ENCODE measurements around the gene TM9SF4.

The TM9SF4 gene

DNA sequence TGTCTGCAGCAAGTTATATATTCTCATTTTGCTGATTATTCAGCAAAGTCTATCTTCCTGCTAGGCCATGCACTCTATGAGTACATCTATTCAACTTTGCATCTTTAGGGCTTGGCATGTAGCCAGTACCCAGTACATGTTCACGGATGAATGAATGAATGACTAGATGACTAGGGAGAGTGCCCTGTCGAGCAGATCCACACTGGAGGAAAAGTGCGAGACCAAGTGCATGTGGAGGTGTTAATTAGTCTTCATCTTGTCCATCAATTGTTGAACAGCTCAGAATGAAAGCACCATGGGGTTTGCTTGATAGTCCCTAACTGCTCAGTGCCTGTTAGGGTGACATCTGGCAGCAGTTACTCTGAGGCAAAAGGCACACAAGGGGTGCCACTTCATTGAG is 30.4 kb downstream of the TM9SF4 start:
- Histone ChIP-seq H3K4me1 (ENCODE audit: control insufficient read depth, insufficient read depth, low read length) (no peaks in the 10 kb centered on the region), H3K27me3 (ENCODE audit: control insufficient read depth, insufficient read depth, low read length, poor library complexity, severe bottlenecking) (no peaks in the 10 kb centered on the region), H3K27ac (ENCODE audit: insufficient read depth, low read depth, low read length, poor library complexity, severe bottlenecking) (no peak overlapping the region), H3K4me3 (ENCODE audit: insufficient read depth, low read depth, low read length) (no peak overlapping the region), H3K36me3 (ENCODE audit: control insufficient read depth, insufficient read depth, low read length) (peaks cover 50% of the 10 kb centered on the region), H3K9me3 (ENCODE audit: control insufficient read depth, low read length) (no peaks in the 10 kb centered on the region)
- WGBS, 2 experiments = 93 to 95% methylated on average over 3 of the region's 3 CpGs

DNA sequence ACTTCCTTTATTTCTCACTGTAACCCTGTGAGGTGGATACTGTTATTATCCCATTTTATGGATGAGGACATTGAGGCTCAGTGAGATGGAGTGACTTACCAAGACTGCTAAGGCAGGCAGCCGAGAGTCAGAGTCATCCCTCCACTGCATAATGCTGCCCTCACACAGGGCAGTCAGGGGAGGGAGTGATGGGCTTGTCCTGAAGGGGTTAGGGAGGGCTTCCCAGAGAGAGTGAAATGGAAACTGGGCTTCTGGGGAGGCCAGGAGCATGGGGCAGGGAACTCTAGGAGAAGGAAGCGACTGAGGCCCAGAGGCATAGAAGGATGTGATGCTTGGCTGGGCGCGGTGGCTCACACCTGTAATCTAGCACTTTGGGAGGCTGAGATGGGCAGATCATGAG is 31.1 kb downstream of the TM9SF4 start:
- H3K4me3 ChIP-seq (ENCODE audit: insufficient read depth, low read depth, low read length) = no peak overlapping the region
- no peaks in the 10 kb centered on the region for H3K9me3 ChIP-seq (ENCODE audit: control insufficient read depth, low read length)
- WGBS, 2 experiments = 92 to 99% methylated on average over 4 of the region's 4 CpGs
- no peaks in the 10 kb centered on the region for H3K4me1 ChIP-seq (ENCODE audit: control insufficient read depth, insufficient read depth, low read length)
- H3K27me3 ChIP-seq (ENCODE audit: control insufficient read depth, insufficient read depth, low read length, poor library complexity, severe bottlenecking) = no peaks in the 10 kb centered on the region
- no peak overlapping the region for H3K27ac ChIP-seq (ENCODE audit: insufficient read depth, low read depth, low read length, poor library complexity, severe bottlenecking)
- peaks cover 57% of the 10 kb centered on the region for H3K36me3 ChIP-seq (ENCODE audit: control insufficient read depth, insufficient read depth, low read length)

DNA sequence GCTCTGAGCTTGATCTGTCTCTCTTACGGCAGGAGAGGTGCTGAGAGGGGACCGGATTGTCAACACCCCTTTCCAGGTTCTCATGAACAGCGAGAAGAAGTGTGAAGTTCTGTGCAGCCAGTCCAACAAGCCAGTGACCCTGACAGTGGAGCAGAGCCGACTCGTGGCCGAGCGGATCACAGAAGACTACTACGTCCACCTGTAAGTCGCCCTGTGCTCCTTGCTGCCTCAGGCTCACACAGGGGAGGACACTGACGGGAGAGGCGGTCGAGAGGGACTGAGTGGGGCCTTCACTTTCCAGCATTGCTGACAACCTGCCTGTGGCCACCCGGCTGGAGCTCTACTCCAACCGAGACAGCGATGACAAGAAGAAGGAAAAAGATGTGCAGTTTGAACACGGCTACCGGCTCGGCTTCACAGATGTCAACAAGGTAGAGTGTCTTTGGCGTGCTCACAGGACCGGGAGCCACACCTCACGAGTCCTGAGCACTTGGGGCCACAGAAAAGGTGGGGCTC is 32.0 kb downstream of the TM9SF4 start:
- H3K27ac ChIP-seq (ENCODE audit: insufficient read depth, low read depth, low read length, poor library complexity, severe bottlenecking) = no peak overlapping the region
- WGBS, 2 experiments = 96 to 97% methylated on average over 21 of the region's 21 CpGs
- peaks cover 62% of the 10 kb centered on the region for H3K36me3 ChIP-seq (ENCODE audit: control insufficient read depth, insufficient read depth, low read length)
- H3K27me3 ChIP-seq (ENCODE audit: control insufficient read depth, insufficient read depth, low read length, poor library complexity, severe bottlenecking) = no peaks in the 10 kb centered on the region
- H3K4me1 ChIP-seq (ENCODE audit: control insufficient read depth, insufficient read depth, low read length) = no peaks in the 10 kb centered on the region
- no peaks in the 10 kb centered on the region for H3K9me3 ChIP-seq (ENCODE audit: control insufficient read depth, low read length)
- H3K4me3 ChIP-seq (ENCODE audit: insufficient read depth, low read depth, low read length) = no peak overlapping the region

DNA sequence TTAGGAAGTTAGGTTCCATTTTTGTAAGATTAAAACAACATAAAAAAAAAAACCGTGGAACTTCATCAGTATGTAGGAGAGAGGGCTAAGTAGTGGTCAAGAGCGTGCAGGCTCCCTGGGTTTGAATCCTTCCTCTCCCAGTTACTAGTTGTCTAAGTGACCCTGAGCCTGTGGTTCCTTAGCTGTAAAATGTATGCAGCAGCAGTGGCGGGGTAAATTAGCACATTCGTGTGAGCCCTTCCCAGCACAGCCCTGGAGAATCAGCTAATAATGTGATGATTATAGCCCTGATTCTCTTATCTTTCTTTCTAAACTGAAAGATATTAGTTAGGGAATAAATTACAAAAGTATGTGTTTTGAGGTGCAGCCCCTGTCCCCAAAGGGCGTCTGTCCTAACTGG is 32.6 kb downstream of the TM9SF4 start:
- no peak overlapping the region for H3K27ac ChIP-seq (ENCODE audit: insufficient read depth, low read depth, low read length, poor library complexity, severe bottlenecking)
- H3K36me3 ChIP-seq (ENCODE audit: control insufficient read depth, insufficient read depth, low read length) = peaks cover 57% of the 10 kb centered on the region
- no peaks in the 10 kb centered on the region for H3K9me3 ChIP-seq (ENCODE audit: control insufficient read depth, low read length)
- no peak overlapping the region for H3K4me3 ChIP-seq (ENCODE audit: insufficient read depth, low read depth, low read length)
- no peaks in the 10 kb centered on the region for H3K4me1 ChIP-seq (ENCODE audit: control insufficient read depth, insufficient read depth, low read length)
- H3K27me3 ChIP-seq (ENCODE audit: control insufficient read depth, insufficient read depth, low read length, poor library complexity, severe bottlenecking) = no peaks in the 10 kb centered on the region
- 90 to 96% methylated on average over 5 of the region's 5 CpGs for WGBS, 2 experiments

DNA sequence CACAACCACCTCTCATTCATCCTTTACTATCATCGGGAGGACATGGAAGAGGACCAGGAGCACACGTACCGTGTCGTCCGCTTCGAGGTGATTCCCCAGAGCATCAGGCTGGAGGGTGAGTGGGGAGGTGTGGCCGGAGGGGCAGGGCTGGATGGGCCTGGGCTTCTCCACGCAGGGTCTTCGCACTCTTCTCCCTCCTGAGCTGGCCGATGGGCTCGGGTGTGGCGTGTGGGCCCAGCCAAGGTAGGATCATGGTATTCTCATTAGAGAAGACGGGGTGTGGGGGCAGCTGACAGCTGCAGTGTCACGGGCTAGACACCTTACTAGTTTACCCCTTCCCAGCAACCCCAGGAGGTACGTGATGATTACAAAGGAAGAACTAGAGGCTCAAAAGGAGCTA is 33.5 kb downstream of the TM9SF4 start:
- peaks cover 49% of the 10 kb centered on the region for H3K36me3 ChIP-seq (ENCODE audit: control insufficient read depth, insufficient read depth, low read length)
- no peaks in the 10 kb centered on the region for H3K27me3 ChIP-seq (ENCODE audit: control insufficient read depth, insufficient read depth, low read length, poor library complexity, severe bottlenecking)
- H3K4me1 ChIP-seq (ENCODE audit: control insufficient read depth, insufficient read depth, low read length) = no peaks in the 10 kb centered on the region
- H3K4me3 ChIP-seq (ENCODE audit: insufficient read depth, low read depth, low read length) = no peak overlapping the region
- no peak overlapping the region for H3K27ac ChIP-seq (ENCODE audit: insufficient read depth, low read depth, low read length, poor library complexity, severe bottlenecking)
- WGBS, 2 experiments = 96 to 97% methylated on average over 15 of the region's 15 CpGs
- H3K9me3 ChIP-seq (ENCODE audit: control insufficient read depth, low read length) = no peaks in the 10 kb centered on the region

DNA sequence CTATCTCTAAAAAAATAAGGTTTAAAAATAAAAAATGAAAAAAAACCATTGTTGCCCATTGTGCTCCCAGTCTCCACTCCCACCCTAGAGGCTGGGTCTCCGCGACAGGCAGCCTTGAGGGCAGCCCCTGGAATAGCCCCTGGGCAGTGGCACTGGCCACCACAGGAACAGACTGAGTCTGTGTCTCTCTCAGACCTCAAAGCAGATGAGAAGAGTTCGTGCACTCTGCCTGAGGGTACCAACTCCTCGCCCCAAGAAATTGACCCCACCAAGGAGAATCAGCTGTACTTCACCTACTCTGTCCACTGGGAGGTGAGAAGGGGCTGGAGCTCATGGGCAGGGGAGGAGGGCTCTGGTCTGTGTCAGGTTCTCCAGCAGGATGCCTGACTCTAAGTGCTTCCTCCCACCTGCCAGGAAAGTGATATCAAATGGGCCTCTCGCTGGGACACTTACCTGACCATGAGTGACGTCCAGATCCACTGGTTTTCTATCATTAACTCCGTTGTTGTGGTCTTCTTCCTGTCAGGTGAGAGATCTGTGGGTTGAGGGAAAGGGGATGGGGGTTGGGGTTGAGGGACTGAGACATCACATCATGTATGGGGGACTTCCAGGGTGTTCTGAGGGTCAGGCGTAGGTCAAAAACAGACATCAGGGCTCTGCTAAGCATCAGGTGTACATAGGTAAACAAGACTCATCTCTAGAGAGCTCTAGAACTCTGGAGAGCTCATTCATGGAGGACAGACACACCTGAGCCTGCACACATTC is 35.6 kb downstream of the TM9SF4 start:
- Histone ChIP-seq H3K36me3 (ENCODE audit: control insufficient read depth, insufficient read depth, low read length) (peaks cover 44% of the 10 kb centered on the region), H3K27me3 (ENCODE audit: control insufficient read depth, insufficient read depth, low read length, poor library complexity, severe bottlenecking) (no peaks in the 10 kb centered on the region), H3K4me3 (ENCODE audit: insufficient read depth, low read depth, low read length) (no peak overlapping the region), H3K9me3 (ENCODE audit: control insufficient read depth, low read length) (no peaks in the 10 kb centered on the region), H3K27ac (ENCODE audit: insufficient read depth, low read depth, low read length, poor library complexity, severe bottlenecking) (no peak overlapping the region), H3K4me1 (ENCODE audit: control insufficient read depth, insufficient read depth, low read length) (no peaks in the 10 kb centered on the region)
- WGBS, 2 experiments = 95 to 97% methylated on average over 8 of the region's 8 CpGs

DNA sequence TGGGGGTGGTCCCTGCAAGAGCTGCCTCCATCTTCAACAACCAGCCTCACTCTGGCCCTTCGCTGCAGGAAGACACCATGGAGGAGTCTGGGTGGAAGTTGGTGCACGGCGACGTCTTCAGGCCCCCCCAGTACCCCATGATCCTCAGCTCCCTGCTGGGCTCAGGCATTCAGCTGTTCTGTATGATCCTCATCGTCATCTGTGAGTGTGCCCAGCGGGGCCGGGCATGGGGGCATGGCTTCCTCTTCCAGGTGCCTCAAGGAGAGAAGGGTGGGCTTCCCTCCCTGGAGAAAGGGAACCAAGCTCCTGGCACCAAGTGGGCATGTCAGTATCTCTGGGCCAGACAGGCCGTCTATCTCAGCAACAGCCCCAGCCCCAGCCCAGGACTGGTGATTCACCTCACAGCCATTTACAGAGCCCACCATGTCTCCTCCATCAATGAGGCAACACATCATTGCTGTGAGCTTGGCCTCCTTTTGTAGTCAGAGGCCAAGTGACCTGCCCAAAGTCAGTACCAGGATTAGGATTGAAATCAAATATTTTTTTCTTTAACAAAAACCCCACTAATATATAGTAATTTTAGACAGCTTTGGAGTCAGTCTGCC is 40.2 kb downstream of the TM9SF4 start:
- no peaks in the 10 kb centered on the region for H3K27me3 ChIP-seq (ENCODE audit: control insufficient read depth, insufficient read depth, low read length, poor library complexity, severe bottlenecking)
- H3K36me3 ChIP-seq (ENCODE audit: control insufficient read depth, insufficient read depth, low read length) = peaks cover 55% of the 10 kb centered on the region
- no peaks in the 10 kb centered on the region for H3K4me1 ChIP-seq (ENCODE audit: control insufficient read depth, insufficient read depth, low read length)
- no peaks in the 10 kb centered on the region for H3K9me3 ChIP-seq (ENCODE audit: control insufficient read depth, low read length)
- WGBS, 2 experiments = 94 to 97% methylated on average over 8 of the region's 8 CpGs
- H3K4me3 ChIP-seq (ENCODE audit: insufficient read depth, low read depth, low read length) = no peak overlapping the region
- H3K27ac ChIP-seq (ENCODE audit: insufficient read depth, low read depth, low read length, poor library complexity, severe bottlenecking) = no peak overlapping the region

DNA sequence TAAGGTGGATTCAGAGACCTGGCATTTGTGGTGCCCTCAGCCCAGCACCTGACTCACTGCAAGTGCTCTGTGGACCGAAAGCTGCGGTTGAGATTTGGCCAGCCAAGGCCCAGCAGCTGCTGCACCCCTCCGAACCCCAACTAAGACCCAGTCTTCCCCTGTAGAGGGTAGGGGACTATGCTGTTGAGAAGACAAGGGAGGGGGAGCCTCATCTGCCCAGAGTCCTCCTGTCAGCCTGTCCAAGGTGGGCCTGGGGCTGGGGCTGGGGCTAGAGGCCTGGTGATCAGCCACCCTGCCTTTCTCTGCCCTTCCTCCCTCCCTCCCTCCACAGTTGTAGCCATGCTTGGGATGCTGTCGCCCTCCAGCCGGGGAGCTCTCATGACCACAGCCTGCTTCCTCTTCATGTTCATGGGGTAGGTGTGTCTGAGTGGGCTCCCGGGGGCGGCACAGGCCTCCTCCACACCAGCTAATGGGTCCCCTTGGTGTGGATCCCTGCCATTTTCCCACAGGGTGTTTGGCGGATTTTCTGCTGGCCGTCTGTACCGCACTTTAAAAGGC is 40.9 kb downstream of the TM9SF4 start:
- Histone ChIP-seq H3K36me3 (ENCODE audit: control insufficient read depth, insufficient read depth, low read length) (peaks cover 48% of the 10 kb centered on the region), H3K27me3 (ENCODE audit: control insufficient read depth, insufficient read depth, low read length, poor library complexity, severe bottlenecking) (no peaks in the 10 kb centered on the region), H3K4me3 (ENCODE audit: insufficient read depth, low read depth, low read length) (no peak overlapping the region), H3K9me3 (ENCODE audit: control insufficient read depth, low read length) (no peaks in the 10 kb centered on the region), H3K4me1 (ENCODE audit: control insufficient read depth, insufficient read depth, low read length) (no peaks in the 10 kb centered on the region), H3K27ac (ENCODE audit: insufficient read depth, low read depth, low read length, poor library complexity, severe bottlenecking) (no peak overlapping the region)
- WGBS, 2 experiments = 91 to 94% methylated on average over 10 of the region's 10 CpGs

DNA sequence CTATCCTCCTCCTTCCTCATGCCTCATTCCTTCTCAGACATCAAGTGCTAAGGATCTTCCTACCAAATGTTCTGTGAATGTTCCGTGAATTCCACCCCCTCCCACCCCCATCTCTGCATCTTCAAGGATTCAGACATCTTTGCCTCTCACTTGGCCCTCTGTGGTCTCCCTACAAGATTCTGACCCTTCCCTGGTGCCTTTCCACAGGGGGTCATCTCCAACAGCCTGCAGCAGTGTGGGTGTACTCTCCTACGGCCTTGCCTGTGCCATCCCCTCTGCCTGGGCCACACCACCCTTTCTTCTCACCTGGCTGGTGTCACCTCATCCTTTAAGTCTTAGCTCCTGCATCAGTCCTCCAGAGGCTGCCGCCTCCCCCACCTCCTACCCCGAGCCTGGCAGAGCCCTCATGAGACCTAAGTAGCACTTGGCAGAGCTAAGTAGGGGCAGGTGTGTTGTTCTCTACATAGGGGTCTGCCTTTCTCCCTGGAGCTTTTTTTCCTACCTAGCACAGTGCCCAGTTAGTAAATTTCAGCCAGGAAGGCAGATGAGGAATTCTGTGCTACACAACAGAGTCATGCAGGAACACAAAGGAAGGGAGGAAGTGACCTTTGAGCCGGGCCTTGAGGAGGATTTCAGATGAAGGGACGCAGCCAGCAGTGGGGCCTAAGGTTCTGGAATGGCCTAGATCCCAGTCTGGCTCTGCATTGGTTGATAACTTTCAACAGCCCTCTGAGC is 43.1 kb downstream of the TM9SF4 start:
- no peaks in the 10 kb centered on the region for H3K4me1 ChIP-seq (ENCODE audit: control insufficient read depth, insufficient read depth, low read length)
- peaks cover 44% of the 10 kb centered on the region for H3K36me3 ChIP-seq (ENCODE audit: control insufficient read depth, insufficient read depth, low read length)
- H3K27ac ChIP-seq (ENCODE audit: insufficient read depth, low read depth, low read length, poor library complexity, severe bottlenecking) = no peak overlapping the region
- no peaks in the 10 kb centered on the region for H3K9me3 ChIP-seq (ENCODE audit: control insufficient read depth, low read length)
- no peaks in the 10 kb centered on the region for H3K27me3 ChIP-seq (ENCODE audit: control insufficient read depth, insufficient read depth, low read length, poor library complexity, severe bottlenecking)
- 93 to 94% methylated on average over 6 of the region's 6 CpGs for WGBS, 2 experiments
- no peak overlapping the region for H3K4me3 ChIP-seq (ENCODE audit: insufficient read depth, low read depth, low read length)

DNA sequence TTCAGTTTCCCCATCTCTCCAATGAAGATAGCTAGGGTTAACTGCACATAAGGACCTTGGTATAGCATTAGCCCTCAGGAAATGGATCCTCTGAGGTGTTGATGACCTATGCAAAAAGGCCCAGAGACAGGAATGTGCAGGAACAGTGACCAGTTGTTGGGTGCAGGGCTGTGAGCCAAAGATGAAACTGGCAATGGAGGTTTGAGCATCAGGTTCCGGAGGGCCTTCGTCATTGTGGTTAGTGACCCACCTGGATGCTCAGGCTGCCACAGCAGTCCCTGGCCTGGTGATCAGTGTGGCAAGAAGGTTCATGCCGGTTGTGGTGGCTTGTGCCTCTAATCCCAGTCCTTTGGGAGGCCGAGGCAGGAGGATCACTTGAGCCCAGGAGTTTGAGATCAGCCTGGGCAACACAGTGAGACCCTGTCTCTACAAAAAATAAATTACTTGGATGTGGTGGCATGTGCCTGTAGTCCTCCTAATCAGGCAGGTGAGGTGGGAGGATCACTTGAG is 43.7 kb downstream of the TM9SF4 start:
- H3K27me3 ChIP-seq (ENCODE audit: control insufficient read depth, insufficient read depth, low read length, poor library complexity, severe bottlenecking) = no peaks in the 10 kb centered on the region

More for the DNA sequence above, 43.7 kb downstream of the TM9SF4 start:
- H3K4me1 ChIP-seq (ENCODE audit: control insufficient read depth, insufficient read depth, low read length) = no peaks in the 10 kb centered on the region
- no peak overlapping the region for H3K27ac ChIP-seq (ENCODE audit: insufficient read depth, low read depth, low read length, poor library complexity, severe bottlenecking)
- H3K36me3 ChIP-seq (ENCODE audit: control insufficient read depth, insufficient read depth, low read length) = peaks cover 50% of the 10 kb centered on the region
- H3K4me3 ChIP-seq (ENCODE audit: insufficient read depth, low read depth, low read length) = no peak overlapping the region
- H3K9me3 ChIP-seq (ENCODE audit: control insufficient read depth, low read length) = no peaks in the 10 kb centered on the region
- WGBS, 2 experiments = 84 to 95% methylated on average over 4 of the region's 4 CpGs
